Suprapubic skin (tissue), 4 donors: ENCODE results near the gene ARFGAP1. TPM values are rescaled to one million over a fixed set of nuclear protein-coding genes. Genes with fewer than 3 reads are reported as not detected.
A peak's percentile ranks its signal among the peaks of the same experiment; 100 is the strongest.

ENCODE experiments used
- DNase-seq, 2 donors: peaks; one replicate each; pipeline ENCODE4 v3.0.0-alpha.2; 2019; ENCODE audit warnings: low spot score in 2 of 2
- H3K27ac ChIP-seq: fragments of 200-600 bp; sonication (generic); one replicate; pipeline ENCODE4 v1.5.1; 2019
- H3K27me3 ChIP-seq: fragments of 200-600 bp; sonication (generic); one replicate; pipeline ENCODE4 v1.5.1; 2019
- H3K36me3 ChIP-seq: fragments of 200-600 bp; sonication (generic); one replicate; pipeline ENCODE4 v1.5.1; 2019
- H3K4me1 ChIP-seq: fragments of 200-600 bp; sonication (generic); one replicate; pipeline ENCODE4 v1.5.1; 2019
- H3K4me3 ChIP-seq: fragments of 200-600 bp; sonication (generic); one replicate; pipeline ENCODE4 v1.5.1; 2019; ENCODE audit warnings: mild to moderate bottlenecking
- H3K9me3 ChIP-seq: fragments of 200-600 bp; sonication (generic); one replicate; pipeline ENCODE4 v1.5.1; 2019
- CTCF ChIP-seq, 2 donors: fragments of 200-600 bp in 1 of 2; fragments of 450-650 bp in 1 of 2; sonication (generic) in 1 of 2; IDR thresholded peaks; one replicate each; pipeline ENCODE4 v1.5.1; 2016 to 2019; ENCODE audit warnings: antibody characterized with exemption in 2 of 2, mild to moderate bottlenecking in 1 of 2, moderate library complexity in 1 of 2
- EP300 ChIP-seq: sonication (generic); formaldehyde crosslinking; IDR thresholded peaks from one replicate; pipeline ENCODE4 v1.6.1; 2017; ENCODE audit warnings: antibody characterized with exemption
- POLR2A ChIP-seq, 2 donors: fragments of 450-650 bp; IDR thresholded peaks; one replicate each; pipeline ENCODE4 v1.6.1; 2017; ENCODE audit warnings: antibody characterized with exemption in 2 of 2, mild to moderate bottlenecking in 2 of 2, moderate library complexity in 2 of 2
- POLR2AphosphoS5 ChIP-seq, 3 donors: sonication (generic); formaldehyde crosslinking; IDR thresholded peaks; one replicate each; pipeline ENCODE4 v1.6.1; 2017; ENCODE audit warnings: antibody characterized with exemption in 3 of 3
- WGBS: methylation state at CpG from one replicate; pipeline ENCODE4 v1.1.5; 2018; 5-methylcytosine and 5-hydroxymethylcytosine counted together
- total RNA-seq, 4 donors: library from RNA; depleted of rRNA; stranded (reverse); fragments of >200 nt; gene quantifications; one replicate each; pipeline ENCODE4 v1.1.0, GENCODE V29; 2016

Gene ARFGAP1
- total RNA-seq, 4 donors from 2014 or later, result 38.6 to 84.9 (median 43.4) TPM

- H3K27ac ChIP-seq, result no peak overlapping the region
- no peak for TF ChIP-seq POLR2A (IDR thresholded peaks at IDR 0.05)
- TF ChIP-seq CTCF (IDR thresholded peaks at IDR 0.05), result no peak
- no peak for TF ChIP-seq POLR2AphosphoS5 (IDR thresholded peaks at IDR 0.05)
- no peak for TF ChIP-seq EP300
- no peak overlapping the region for H3K4me3 ChIP-seq
- WGBS, result 52% methylated on average over 23 of the region's 34 CpGs
- H3K27me3 ChIP-seq, result peaks cover 66% of the 10 kb centered on the region
- no peaks in the 10 kb centered on the region for H3K36me3 ChIP-seq
- no peaks in the 10 kb centered on the region for H3K9me3 ChIP-seq
- peak in 1 of 2 donors; percentile 64 for DNase-seq
- no peaks in the 10 kb centered on the region for H3K4me1 ChIP-seq
These were observed 49.7 kb downstream of the ARFGAP1 start for GRCh38 chr20:63322146-63322932.

GRCh38 chr20:63322933-63323273 is 50.3 kb downstream of the ARFGAP1 start:
- Histone ChIP-seq H3K9me3 (no peaks in the 10 kb centered on the region), H3K27ac (no peak overlapping the region), H3K4me3 (no peak overlapping the region), H3K36me3 (no peaks in the 10 kb centered on the region), H3K4me1 (no peaks in the 10 kb centered on the region), H3K27me3 (peaks cover 66% of the 10 kb centered on the region)
- no peak for TF ChIP-seq POLR2A (IDR thresholded peaks at IDR 0.05)
- TF ChIP-seq CTCF (IDR thresholded peaks at IDR 0.05), result no peak
- no peak for TF ChIP-seq EP300
- TF ChIP-seq POLR2AphosphoS5 (IDR thresholded peaks at IDR 0.05), result no peak
- WGBS, result 31% methylated on average over 15 of the region's 15 CpGs
- DNase-seq, result no peak

DNA sequence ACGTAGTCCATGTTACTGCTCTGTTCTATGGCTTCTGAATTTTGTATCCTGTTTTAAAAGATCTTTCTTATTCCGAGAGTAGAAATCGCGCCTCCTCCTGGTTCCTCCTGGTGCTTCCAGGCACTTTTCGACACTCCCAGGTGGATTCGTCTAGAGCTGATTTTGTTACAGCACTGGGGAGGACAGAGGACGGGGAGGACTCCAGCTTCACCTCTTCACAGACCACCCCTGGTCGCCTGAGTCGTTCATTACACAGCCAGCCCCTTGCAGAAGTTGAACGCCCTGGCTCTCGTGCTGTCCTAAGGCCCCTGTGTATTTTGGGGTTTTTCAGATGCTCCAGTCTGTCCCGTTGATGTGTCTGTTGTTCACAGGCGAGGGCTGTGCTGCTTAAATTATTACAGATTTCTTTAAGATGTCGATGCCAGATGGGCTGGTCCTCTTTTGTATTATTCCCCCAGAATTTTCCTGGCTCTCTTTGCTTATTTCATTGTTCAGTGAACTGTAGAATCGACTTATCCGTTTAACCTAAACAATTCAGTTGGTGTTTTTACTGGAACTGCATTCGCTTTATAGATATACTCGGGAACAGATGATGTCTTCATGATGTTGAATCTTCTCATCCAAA is 50.9 kb downstream of the ARFGAP1 start:
- Histone ChIP-seq H3K36me3 (no peaks in the 10 kb centered on the region), H3K27me3 (peaks cover 69% of the 10 kb centered on the region), H3K4me3 (no peak overlapping the region), H3K27ac (no peak overlapping the region), H3K9me3 (no peaks in the 10 kb centered on the region), H3K4me1 (no peaks in the 10 kb centered on the region)
- whole genome bisulfite sequencing, result 59% methylated on average over 17 of the region's 18 CpGs
- TF ChIP-seq EP300 (no peak), POLR2AphosphoS5 (IDR thresholded peaks at IDR 0.05) (no peak), POLR2A (IDR thresholded peaks at IDR 0.05) (no peak)
- DNase-seq, result peak in 1 of 2 donors; percentile 59

GRCh38 chr20:63325021-63325471 is 52.4 kb downstream of the ARFGAP1 start:
- Histone ChIP-seq H3K27ac (no peak overlapping the region), H3K36me3 (no peaks in the 10 kb centered on the region), H3K27me3 (peaks cover 59% of the 10 kb centered on the region), H3K4me3 (no peak overlapping the region), H3K4me1 (no peaks in the 10 kb centered on the region), H3K9me3 (no peaks in the 10 kb centered on the region)
- TF ChIP-seq POLR2A (IDR thresholded peaks at IDR 0.05) (no peak), EP300 (no peak)
- 89% methylated on average over 9 of the region's 10 CpGs for WGBS
- DNase-seq, result peak in 1 of 2 donors; percentile 59

GRCh38 chr20:63325554-63326313 is 53.1 kb downstream of the ARFGAP1 start:
- Histone ChIP-seq H3K27ac (no peak overlapping the region), H3K36me3 (no peaks in the 10 kb centered on the region), H3K27me3 (peaks cover 55% of the 10 kb centered on the region), H3K9me3 (no peaks in the 10 kb centered on the region), H3K4me3 (no peak overlapping the region), H3K4me1 (peaks cover 3% of the 10 kb centered on the region)
- TF ChIP-seq POLR2AphosphoS5 (IDR thresholded peaks at IDR 0.05) (no peak), POLR2A (IDR thresholded peaks at IDR 0.05) (no peak), EP300 (no peak), CTCF (IDR thresholded peaks at IDR 0.05) (no peak)
- WGBS, result 82% methylated on average over 2 of the region's 8 CpGs
- DNase-seq, result no peak
